GM04504 (cell line): ENCODE data around the gene ZNF396.

ENCODE experiments used
- DNase-seq: peaks from one replicate; pipeline ENCODE4 v3.0.0-alpha.2; 2012; ENCODE audit warnings: low read depth

The ZNF396 gene

DNA sequence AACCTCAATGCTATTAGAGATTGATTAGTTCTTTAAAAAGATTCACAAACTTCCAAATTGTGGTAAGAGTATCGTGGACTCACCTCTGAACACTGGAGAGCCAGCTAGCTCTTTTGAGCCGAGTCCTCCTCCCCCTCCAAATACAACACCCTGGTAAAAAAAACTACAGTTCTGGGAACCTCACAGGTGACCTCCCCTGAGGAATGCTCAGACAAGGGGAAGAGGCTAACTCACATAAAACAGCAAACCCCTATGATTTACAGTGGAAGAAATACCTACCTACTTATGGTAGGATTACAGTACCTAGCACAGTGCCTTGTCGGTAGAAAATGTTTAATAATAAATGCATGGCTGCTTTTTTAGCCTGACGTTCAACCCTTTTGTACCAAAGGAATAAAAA is 41.3 kb downstream of the ZNF396 start:
- no peak for DNase-seq

DNA sequence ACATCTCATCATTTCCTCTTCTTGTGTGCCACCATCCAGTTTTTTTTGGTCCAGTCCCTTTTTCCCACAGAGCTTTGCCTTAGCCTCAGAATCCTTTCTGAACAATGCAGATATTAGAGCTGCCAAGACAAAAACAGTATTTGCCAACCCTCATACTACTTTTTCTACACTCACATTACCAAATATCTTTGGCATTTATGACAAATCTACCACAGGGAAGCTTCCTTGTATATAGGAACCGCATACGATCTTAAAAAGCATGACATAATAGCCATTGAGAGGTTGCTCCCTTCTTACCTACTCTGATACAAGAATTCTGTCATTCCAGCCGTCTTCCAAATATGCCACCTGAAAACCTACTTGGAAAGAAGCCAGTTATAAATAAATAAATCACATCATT is 42.3 kb downstream of the ZNF396 start:
- DNase-seq, result no peak

DNA sequence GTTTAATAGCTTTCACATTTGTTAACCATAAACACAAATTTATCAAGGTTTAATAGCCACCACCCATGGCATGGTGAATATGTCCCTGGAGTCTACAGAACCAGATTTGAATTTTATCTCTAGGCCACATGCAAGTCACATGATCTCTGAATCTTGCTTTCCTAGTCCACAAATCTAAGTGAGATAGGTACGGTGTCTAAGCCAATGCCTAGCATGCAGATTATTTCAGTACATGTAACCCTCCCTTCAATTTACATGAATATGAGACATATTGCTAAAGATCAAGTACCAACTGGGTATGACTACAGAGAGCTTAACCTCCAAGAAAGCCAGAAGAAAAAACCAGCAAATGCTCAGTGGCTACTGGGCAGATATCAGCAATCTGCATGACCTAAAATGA is 42.9 kb downstream of the ZNF396 start:
- DNase-seq, result no peak

DNA sequence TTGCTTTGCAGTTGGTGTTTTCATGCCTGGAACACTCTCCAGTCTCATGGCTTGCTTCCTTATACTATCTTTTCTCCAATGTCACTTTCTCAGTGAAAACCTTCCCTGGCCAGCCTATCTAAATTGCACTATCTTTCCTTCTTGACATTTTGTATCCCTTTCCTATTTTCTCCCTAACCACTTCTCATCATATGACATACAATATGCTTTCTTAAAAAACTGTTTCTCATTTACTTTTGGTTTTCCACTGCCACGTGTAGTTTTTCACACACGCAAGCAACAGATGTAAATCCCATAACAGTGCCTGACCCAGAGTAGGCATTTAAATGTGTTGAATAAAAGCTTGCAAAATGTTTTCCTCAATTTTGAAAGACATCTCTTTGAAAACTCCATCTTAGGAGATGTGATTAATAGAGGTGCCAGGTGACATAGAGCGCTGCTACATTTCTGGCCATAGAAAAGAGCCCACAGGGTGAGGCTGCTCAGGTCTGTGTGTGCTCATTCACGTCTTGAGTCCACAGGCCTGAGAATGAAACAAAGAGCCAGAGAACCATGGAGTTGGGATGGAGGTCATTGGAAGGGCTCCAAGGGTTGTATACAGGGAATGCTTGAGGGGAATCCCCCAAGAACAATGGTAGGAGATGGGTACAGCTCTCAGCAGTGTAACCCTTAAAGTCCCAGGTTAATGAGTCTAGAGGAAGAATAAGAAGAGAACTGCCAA is 45.6 kb downstream of the ZNF396 start:
- DNase-seq, result no peak

DNA sequence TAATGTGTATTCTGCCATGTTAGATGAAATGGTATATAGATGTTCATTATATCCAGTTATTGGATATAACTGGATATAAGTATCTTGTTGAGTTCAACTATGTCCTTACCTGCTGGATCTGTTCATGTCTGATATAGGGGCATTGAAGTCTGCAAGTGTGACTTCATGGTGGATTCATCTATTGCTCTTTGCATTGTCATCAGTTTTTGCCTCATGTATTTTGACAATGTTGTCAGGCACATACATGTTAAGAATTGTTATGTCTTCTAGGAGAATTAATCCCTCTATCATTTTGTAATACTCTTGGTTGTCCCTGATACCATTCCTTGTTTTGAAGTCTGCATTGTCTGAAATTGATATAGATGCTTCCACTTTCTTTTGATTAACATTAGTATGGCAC is 48.3 kb downstream of the ZNF396 start:
- DNase-seq, result no peak

DNA sequence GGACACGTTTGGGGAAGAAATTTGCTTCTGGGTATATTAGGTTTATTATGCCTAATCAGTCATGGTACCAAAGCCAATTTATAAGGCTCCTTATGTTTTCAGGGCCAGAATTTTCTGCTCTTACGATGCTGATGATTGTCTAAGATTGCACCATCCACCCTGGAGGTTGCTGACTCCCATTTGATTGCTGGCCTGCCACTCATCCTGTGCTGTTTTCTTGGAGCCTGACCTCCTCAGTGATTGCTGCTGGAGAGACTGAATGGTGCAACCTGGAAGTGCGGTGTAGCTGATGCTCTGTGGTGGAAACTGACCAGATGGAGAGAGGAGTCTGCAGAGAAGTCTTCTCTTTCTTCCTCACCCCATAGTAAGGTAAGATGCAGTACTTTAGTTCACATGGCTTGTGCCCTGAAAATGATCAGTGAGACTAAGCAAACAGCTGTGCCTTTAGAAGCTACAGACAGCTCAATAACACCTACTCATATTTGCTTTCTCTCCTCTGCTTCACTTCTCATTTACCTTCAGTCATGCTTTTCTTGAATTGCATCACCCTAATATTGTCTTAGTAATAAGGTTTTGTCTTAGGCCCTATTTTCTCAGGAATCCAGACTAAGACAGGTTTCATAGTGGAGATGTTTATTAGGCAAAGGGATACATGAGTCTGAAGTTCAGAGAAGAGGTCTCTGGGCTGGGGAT is 50.3 kb downstream of the ZNF396 start:
- no peak for DNase-seq

DNA sequence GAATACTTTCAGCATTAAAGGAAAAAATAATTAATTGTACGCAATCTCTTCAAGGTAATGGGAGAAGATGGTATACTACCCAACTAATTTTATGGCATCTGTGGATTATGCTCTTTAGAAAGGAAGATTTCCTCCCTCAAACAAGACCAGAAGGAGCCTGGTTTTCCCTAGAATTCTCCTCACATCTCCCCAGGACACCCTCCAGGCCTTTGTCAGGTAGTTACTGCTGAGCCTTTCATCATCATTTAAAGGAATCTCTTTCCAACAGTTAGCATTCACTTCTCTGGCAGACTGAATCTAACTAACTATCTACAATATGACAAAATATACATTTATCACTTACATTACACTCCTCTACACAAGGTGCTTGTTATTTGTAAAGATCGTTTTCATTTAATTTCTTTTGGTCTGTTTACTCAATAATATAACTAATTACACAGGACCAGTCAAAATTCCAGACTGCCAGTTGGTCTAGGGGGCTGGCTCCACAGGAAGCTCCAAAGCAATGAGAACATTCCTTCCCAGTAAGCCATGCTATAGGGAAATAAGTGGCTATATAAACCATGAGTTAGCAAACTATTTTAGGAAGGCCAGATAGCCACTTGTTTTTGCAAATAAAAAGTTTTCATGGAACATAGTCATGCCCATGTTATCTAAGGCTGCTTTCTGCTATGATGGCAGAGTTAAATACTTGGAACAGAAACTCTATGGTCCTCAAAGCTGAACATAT is 52.0 kb downstream of the ZNF396 start:
- DNase-seq, result no peak

DNA sequence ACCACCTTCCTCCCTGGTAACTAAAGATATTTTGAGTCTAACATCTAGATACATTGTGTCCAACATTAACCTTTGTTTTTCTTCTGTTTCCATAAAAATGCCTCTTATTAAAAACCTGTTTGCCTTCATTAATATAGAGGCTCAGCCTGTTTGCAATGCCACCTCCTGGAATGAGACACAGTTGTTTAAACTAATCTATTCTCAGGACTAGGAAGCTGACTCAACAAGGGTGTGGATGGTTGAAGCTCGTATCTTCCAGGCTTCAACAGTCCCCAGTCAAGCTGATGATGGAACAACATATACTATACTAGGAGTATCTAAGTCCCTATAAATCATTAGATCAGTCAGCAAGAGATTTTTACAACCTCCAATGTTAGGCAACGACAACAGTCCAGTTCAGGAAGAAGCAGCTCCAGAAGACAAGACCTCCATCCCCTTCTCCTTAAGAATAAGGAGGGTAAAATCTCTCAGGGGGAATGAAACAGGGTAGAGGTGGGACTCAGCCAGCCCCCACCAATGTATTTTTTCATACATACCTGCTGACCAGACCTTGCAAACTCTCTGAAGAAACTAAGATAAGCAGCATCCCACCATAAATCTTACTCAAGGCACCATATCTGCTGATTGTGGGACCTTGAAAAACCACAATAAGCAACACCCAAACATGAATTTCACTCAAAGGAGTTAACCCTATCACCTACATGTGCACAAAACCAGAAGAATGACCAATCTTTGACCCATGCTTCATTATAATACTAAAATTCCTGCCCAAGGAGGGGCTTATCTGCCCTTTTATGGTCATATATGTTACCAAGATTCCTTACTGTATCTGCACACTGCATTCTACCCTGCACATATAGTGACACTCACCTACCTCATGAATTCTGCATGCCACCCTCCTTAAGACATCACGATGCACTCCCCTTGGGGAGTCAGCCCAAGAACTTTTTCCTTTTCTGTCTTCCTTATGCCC is 54.4 kb downstream of the ZNF396 start:
- DNase-seq, result no peak
